ENCODE measurements around the gene MORC4.

- no peak for TF ChIP-seq CTCF (IDR thresholded peaks at IDR 0.05; ENCODE audit: low read depth, low read length, poor library complexity, severe bottlenecking)
- TF ChIP-seq EZH2phosphoT487 (IDR thresholded peaks at IDR 0.05; ENCODE audit: borderline replicate concordance, low read length), result no peak
Measured at GRCh38 chrX:106928227-106928626, 71.8 kb downstream of the MORC4 start.

Measured in DOHH2 (cell line).